GM23248 (cell line): ENCODE results near the gene GBP3. TPM values are rescaled to one million over a fixed set of nuclear protein-coding genes. Genes with fewer than 3 reads are reported as not detected.

Experiments
- DNase-seq: peaks from one replicate; pipeline ENCODE4 v3.0.0-alpha.2; 2015
- H2AFZ ChIP-seq: fragments of 200-600 bp; sonication (generic); 2 replicates; pipeline ENCODE4 v1.6.1; 2016; ENCODE audit warnings: antibody characterized with exemption
- H3F3A ChIP-seq: fragments of 200-600 bp; sonication (generic); 2 replicates; pipeline ENCODE4 v1.6.1; 2016; ENCODE audit warnings: mild to moderate bottlenecking, antibody characterized with exemption, mixed run types; ENCODE audit not compliant: insufficient read depth
- H3K27ac ChIP-seq: fragments of 200-600 bp; sonication (generic); 2 replicates; pipeline ENCODE4 v1.5.1; 2016; ENCODE audit warnings: mild to moderate bottlenecking
- H3K27me3 ChIP-seq: fragments of 200-600 bp; sonication (generic); replicated peaks from 2 replicates; pipeline ENCODE4 v1.6.1; 2016; ENCODE audit warnings: mild to moderate bottlenecking; ENCODE audit not compliant: insufficient read depth
- H3K36me3 ChIP-seq: fragments of 200-600 bp; sonication (generic); 2 replicates; pipeline ENCODE4 v1.6.1; 2016; ENCODE audit warnings: low read depth, mild to moderate bottlenecking
- H3K4me1 ChIP-seq: fragments of 200-600 bp; sonication (generic); 2 replicates; pipeline ENCODE4 v1.6.1; 2016; ENCODE audit warnings: mild to moderate bottlenecking; ENCODE audit not compliant: insufficient read depth
- H3K4me2 ChIP-seq: fragments of 200-600 bp; sonication (generic); one replicate; pipeline ENCODE4 v1.6.1; 2016; ENCODE audit warnings: mild to moderate bottlenecking; ENCODE audit not compliant: unreplicated experiment
- H3K4me3 ChIP-seq: fragments of 200-600 bp; sonication (generic); 2 replicates; pipeline ENCODE4 v1.5.1; 2016; ENCODE audit warnings: mild to moderate bottlenecking
- H3K79me2 ChIP-seq: fragments of 200-600 bp; sonication (generic); 2 replicates; pipeline ENCODE4 v1.6.1; 2016; ENCODE audit warnings: mild to moderate bottlenecking; ENCODE audit not compliant: insufficient read depth
- H3K9ac ChIP-seq: fragments of 200-600 bp; sonication (generic); 2 replicates; pipeline ENCODE4 v1.6.1; 2016; ENCODE audit warnings: mild to moderate bottlenecking
- H3K9me2 ChIP-seq: fragments of 200-600 bp; sonication (generic); 2 replicates; pipeline ENCODE4 v1.6.1; 2016; ENCODE audit warnings: mixed run types, mild to moderate bottlenecking, moderate library complexity; ENCODE audit not compliant: insufficient read depth
- H3K9me3 ChIP-seq: fragments of 200-600 bp; sonication (generic); one replicate; pipeline ENCODE4 v1.6.1; 2017; ENCODE audit warnings: low read depth
- H4K20me1 ChIP-seq: fragments of 200-600 bp; sonication (generic); 2 replicates; pipeline ENCODE4 v1.6.0; 2016; ENCODE audit not compliant: insufficient read depth
- EZH2 ChIP-seq: fragments of 200-600 bp; sonication (generic); IDR thresholded peaks from 2 replicates; pipeline ENCODE4 v1.6.1; 2018; ENCODE audit warnings: antibody characterized with exemption, mild to moderate bottlenecking; ENCODE audit not compliant: insufficient read depth, poor library complexity, severe bottlenecking
- EZH2phosphoT487 ChIP-seq: fragments of 200-600 bp; sonication (generic); IDR thresholded peaks from 2 replicates; pipeline ENCODE4 v1.6.1; 2018; ENCODE audit warnings: antibody characterized with exemption, moderate library complexity, mild to moderate bottlenecking, low read depth; ENCODE audit not compliant: insufficient read depth
- WGBS, 2 experiments: methylation state at CpG; one replicate each; pipeline ENCODE4 v1.1.6; 2015 to 2017; ENCODE audit warnings: low lambda C conversion rate in 2 of 2, low coverage in 1 of 2; ENCODE audit errors: missing lambda C conversion rate in 2 of 2; 5-methylcytosine and 5-hydroxymethylcytosine counted together
- in situ Hi-C: fragments of 300-500 bp; cut with MboI; formaldehyde crosslinking; loops from 2 replicates; pipeline ENCODE4 v1.15.0; 2020
- polyA plus RNA-seq: library from polyadenylated mRNA; unstranded; fragments of >200 nt; fragmentation: Nextera tagmentation; extraction: Ambion mirVana; gene quantifications from 2 replicates; pipeline ENCODE4 v1.2.1, GENCODE V29; 2016
- small RNA-seq: library from RNA; depleted of rRNA; stranded (forward); fragments of <200 nt; gene quantifications from one replicate; pipeline ENCODE3, GENCODE V24; 2014; ENCODE audit warnings: low read depth, low replicate concordance
- total RNA-seq: library from RNA; depleted of rRNA; stranded (reverse); fragments of >200 nt; shearing (Covaris generic); gene quantifications from 2 replicates; pipeline ENCODE4 v1.2.3, GENCODE V29; 2014; rRNA removed

The GBP3 gene
- total and polyA plus RNA-seq, 2 experiments from 2014 or later, result 33.1 to 59.9 TPM

DNA sequence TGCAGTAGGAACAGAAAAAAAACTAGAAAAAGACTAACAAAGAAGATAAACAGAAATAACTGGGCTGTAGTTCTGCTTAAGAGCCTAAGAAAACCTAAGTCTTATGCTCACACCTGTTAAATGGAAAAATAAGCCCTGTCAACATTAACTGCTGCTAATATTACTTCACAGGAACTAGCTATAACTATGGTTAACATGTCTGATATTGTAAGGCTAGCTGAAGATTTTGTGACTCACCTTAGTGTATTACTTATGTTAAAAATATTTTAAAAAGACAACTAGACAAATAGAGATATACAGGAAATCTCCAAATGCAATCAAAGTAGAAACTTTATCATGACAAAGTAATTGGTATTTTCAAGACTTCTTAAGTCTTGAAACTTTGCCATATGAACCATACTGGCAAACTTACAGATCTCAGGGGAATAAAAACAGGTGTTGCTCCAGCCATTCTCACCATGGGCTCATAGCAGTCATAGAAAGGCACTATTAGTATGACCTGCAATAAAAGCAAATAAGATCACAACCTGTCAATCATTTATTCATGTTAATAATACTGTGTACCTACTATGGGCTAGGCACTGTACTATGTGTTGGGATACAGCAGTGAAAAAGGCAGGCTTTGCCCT, 60.9 kb downstream of the GBP3 start:
- Histone ChIP-seq H3K4me1 (peaks cover 9% of the 10 kb centered on the region; the same call in 1 of the 2 replicates), H3K27ac (no peak overlapping the region), H2AFZ (no peak overlapping the region), H3K4me2 (no peak overlapping the region), H3K27me3 (no peaks in the 10 kb centered on the region), H3K9ac (no peak overlapping the region), H3K4me3 (no peak overlapping the region), H3K79me2 (no peaks in the 10 kb centered on the region), H3K9me2 (no peaks in the 10 kb centered on the region), H4K20me1 (no peaks in the 10 kb centered on the region), H3K36me3 (peaks cover 56% of the 10 kb centered on the region), H3K9me3 (no peaks in the 10 kb centered on the region), H3F3A (no peaks in the 10 kb centered on the region)
- in situ Hi-C loops, result no loop called here
- DNase-seq, result no peak
- no peak for TF ChIP-seq EZH2

DNA sequence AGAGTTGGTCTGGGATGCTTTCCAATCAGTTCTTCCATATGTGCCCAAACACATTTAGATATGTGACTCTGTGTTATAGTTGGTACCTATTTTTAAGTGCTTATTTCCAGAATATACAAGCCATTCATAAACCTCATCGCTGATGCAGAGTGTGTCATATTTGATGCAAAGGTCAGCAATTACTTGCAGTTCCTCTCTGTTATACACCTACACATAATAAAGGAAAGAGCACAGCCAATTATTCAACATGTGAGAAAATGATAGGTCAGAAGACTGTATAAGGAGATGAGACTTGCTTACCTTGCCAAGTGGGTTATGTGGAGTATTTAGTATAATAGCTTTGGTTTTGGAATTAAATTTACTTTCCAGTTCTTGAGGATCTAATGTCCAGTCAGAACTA, 61.6 kb downstream of the GBP3 start:
- WGBS, 2 experiments, result 52 to 56% methylated on average over 1 of the region's 1 CpG
- Histone ChIP-seq H3K79me2 (no peaks in the 10 kb centered on the region), H3K9me3 (no peaks in the 10 kb centered on the region), H3K4me1 (peaks cover 9% of the 10 kb centered on the region; the same call in 1 of the 2 replicates), H2AFZ (no peak overlapping the region), H3K36me3 (peaks cover 52% of the 10 kb centered on the region), H3K27ac (no peak overlapping the region), H3K4me3 (no peak overlapping the region), H3K9ac (no peak overlapping the region), H3K4me2 (no peak overlapping the region), H3K27me3 (no peaks in the 10 kb centered on the region), H4K20me1 (no peaks in the 10 kb centered on the region), H3F3A (no peaks in the 10 kb centered on the region), H3K9me2 (no peaks in the 10 kb centered on the region)
- TF ChIP-seq EZH2 (no peak), EZH2phosphoT487 (no peak)
- no peak for DNase-seq
- in situ Hi-C loops, result no loop called here

Small RNA genes within 50 kb of the gene (small RNA-seq; reads per million reads assigned to genes)
- not detected for gene RF00019

Other genes starting within 250 kb of the GBP3 start
- 25.7 and 28.9 TPM in 2 replicates for gene GTF2B, start 131.3 kb downstream of the GBP3 start, total RNA-seq
- gene GTF2B, start 131.3 kb downstream of the GBP3 start, polyA plus RNA-seq, result 32.2 and 35.2 TPM in 2 replicates
- gene KYAT3, start 30.2 kb downstream of the GBP3 start, total RNA-seq, result 25.3 and 36.5 TPM in 2 replicates
- 38.7 and 38.8 TPM in 2 replicates for gene KYAT3, start 30.2 kb downstream of the GBP3 start, polyA plus RNA-seq
- 7.1 and 9.4 TPM in 2 replicates for gene RBMXL1, start 30.2 kb downstream of the GBP3 start, total RNA-seq
- 8.0 and 8.4 TPM in 2 replicates for gene RBMXL1, start 30.2 kb downstream of the GBP3 start, polyA plus RNA-seq
- 25.2 and 42.5 TPM in 2 replicates for gene GBP1, start 42.3 kb upstream of the GBP3 start, total RNA-seq
- 18.4 and 19.2 TPM in 2 replicates for gene GBP1, start 42.3 kb upstream of the GBP3 start, polyA plus RNA-seq
- gene GBP2, start 103.2 kb upstream of the GBP3 start, total RNA-seq, result 5.4 and 9.3 TPM in 2 replicates
- 3.3 and 4.8 TPM in 2 replicates for gene GBP2, start 103.2 kb upstream of the GBP3 start, polyA plus RNA-seq
- not detected in 2 replicates for gene GBP7, start 153.1 kb upstream of the GBP3 start, total RNA-seq
- gene GBP7, start 153.1 kb upstream of the GBP3 start, polyA plus RNA-seq, result not detected in 2 replicates
- not detected in 2 replicates for gene GBP4, start 176.1 kb upstream of the GBP3 start, total RNA-seq
- gene GBP4, start 176.1 kb upstream of the GBP3 start, polyA plus RNA-seq, result 0.03 TPM in 1 of 2 replicates, not detected in the other
- gene GBP5, start 250.0 kb upstream of the GBP3 start, total RNA-seq, result 0.43 and 2.0 TPM in 2 replicates
- 1.2 and 1.3 TPM in 2 replicates for gene GBP5, start 250.0 kb upstream of the GBP3 start, polyA plus RNA-seq